ENCODE measurements around the gene MAS1.

- no peak for TF ChIP-seq EP300 (IDR thresholded peaks at IDR 0.05)
- TF ChIP-seq POLR2A (IDR thresholded peaks at IDR 0.05; ENCODE audit: low read depth): no peak
- TF ChIP-seq, protein P1, sequence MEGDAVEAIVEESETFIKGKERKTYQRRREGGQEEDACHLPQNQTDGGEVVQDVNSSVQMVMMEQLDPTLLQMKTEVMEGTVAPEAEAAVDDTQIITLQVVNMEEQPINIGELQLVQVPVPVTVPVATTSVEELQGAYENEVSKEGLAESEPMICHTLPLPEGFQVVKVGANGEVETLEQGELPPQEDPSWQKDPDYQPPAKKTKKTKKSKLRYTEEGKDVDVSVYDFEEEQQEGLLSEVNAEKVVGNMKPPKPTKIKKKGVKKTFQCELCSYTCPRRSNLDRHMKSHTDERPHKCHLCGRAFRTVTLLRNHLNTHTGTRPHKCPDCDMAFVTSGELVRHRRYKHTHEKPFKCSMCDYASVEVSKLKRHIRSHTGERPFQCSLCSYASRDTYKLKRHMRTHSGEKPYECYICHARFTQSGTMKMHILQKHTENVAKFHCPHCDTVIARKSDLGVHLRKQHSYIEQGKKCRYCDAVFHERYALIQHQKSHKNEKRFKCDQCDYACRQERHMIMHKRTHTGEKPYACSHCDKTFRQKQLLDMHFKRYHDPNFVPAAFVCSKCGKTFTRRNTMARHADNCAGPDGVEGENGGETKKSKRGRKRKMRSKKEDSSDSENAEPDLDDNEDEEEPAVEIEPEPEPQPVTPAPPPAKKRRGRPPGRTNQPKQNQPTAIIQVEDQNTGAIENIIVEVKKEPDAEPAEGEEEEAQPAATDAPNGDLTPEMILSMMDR (IDR thresholded peaks at IDR 0.05): no peak
- no peak for TF ChIP-seq POLR2AphosphoS5 (IDR thresholded peaks at IDR 0.05)
Observed at GRCh38 chr6:159919800-159920199, 29.0 kb downstream of the MAS1 start.

Data from esophagus muscularis mucosa (tissue), 4 donors.